Fibroblast of pulmonary artery (primary cell): ENCODE results near the gene TANGO6.
A peak's percentile ranks its signal among the peaks of the same experiment; 100 is the strongest.

Source experiments
- DNase-seq: peaks from one replicate; pipeline ENCODE4 v3.0.0-alpha.2; 2010; ENCODE audit warnings: low read depth
- H3K4me3 ChIP-seq: replicated peaks from 2 replicates; pipeline ENCODE4 v1.5.1; 2011; ENCODE audit warnings: low read depth, mild to moderate bottlenecking, control low read depth, low read length, moderate library complexity
- CTCF ChIP-seq: IDR thresholded peaks from 2 replicates; pipeline ENCODE4 v1.5.1; 2011; ENCODE audit warnings: mild to moderate bottlenecking, control low read depth, low read length, inconsistent platforms; ENCODE audit errors: missing control alignments

TANGO6 gene

GRCh38 chr16:69069504-69069903 lies 226.2 kb downstream of the TANGO6 start:
- no peak overlapping the region for H3K4me3 ChIP-seq
- no peak for TF ChIP-seq CTCF
- no peak for DNase-seq

- no peak overlapping the region for H3K4me3 ChIP-seq
- DNase-seq, result no peak
- no peak for TF ChIP-seq CTCF
Observed at GRCh38 chr16:69071036-69071435, 227.7 kb downstream of the TANGO6 start.

DNA sequence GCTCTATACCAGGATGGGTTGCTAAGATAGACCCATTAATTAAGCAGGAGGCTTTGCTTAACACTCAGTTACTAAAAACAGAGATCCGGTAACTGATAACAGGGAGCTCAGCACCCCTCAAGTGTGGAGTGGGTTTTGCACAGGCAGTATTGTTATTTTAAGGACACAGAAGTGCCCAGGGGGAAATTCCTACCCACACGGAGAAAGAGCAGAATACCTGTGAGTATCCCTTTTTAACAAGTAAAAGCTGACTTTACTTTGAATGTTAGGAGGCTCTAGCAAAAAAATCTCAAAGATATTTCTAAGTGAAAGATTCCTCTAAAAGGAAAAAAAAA lies 229.3 kb downstream of the TANGO6 start:
- DNase-seq, result no peak
- TF ChIP-seq CTCF, result no peak
- no peak overlapping the region for H3K4me3 ChIP-seq

- TF ChIP-seq CTCF, result no peak
- DNase-seq, result peak; percentile 83
- no peak overlapping the region for H3K4me3 ChIP-seq
Observed at GRCh38 chr16:69073181-69073702, 229.9 kb downstream of the TANGO6 start.

DNA sequence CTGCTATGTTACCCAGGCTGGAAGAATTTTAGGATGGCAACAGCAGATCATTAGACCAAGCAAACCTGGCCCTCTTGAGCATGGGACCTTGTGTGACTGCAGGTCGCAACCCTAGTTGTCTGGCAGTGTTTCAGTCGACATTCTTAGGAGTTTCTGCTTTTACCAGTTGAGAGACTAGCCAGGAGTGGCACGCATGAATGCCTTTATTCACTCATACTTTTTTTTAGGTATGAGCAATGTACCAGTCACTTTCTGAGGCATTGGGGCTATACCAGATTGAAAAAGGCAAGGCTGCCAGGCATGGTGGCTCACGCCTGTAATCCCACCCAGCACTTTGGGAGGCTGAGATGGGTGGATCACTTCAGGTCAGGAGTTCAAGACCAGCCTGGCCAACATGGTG lies 233.9 kb downstream of the TANGO6 start:
- H3K4me3 ChIP-seq, result no peak overlapping the region
- TF ChIP-seq CTCF, result no peak
- no peak for DNase-seq

DNA sequence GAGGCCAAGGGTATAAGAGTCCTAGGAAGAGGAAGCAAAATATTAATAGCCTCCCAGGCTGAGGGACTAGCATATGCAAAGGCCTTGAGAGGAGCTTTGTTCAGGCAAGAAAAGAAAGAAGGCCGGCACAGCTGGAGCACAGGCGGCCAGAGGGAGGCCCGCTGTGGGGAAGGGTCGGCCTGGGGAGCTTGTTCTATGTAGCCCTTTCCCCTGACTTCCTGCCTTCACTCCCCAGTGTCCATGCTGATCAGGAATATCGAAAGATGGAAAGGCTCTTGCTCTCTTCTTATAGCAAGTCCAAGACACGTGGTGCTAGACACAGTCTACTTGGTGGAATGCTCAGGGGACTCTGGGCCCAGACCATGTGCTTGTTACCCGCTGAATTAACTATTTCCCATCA lies 234.7 kb downstream of the TANGO6 start:
- no peak overlapping the region for H3K4me3 ChIP-seq
- TF ChIP-seq CTCF, result no peak
- DNase-seq, result no peak

- no peak overlapping the region for H3K4me3 ChIP-seq
- no peak for TF ChIP-seq CTCF
- no peak for DNase-seq
Observed at GRCh38 chr16:69079697-69080096, 236.4 kb downstream of the TANGO6 start.
